SH-SY5Y (cell line): Measurements from ENCODE around the gene LSAMP.

Experiments
- GATA2 ChIP-seq: IDR thresholded peaks from 2 replicates; pipeline ENCODE4 v1.6.1; 2011; ENCODE audit warnings: mild to moderate bottlenecking, low read depth, low read length
- GATA3 ChIP-seq: IDR thresholded peaks from 2 replicates; pipeline ENCODE4 v1.6.1; 2011; ENCODE audit warnings: low read depth, mild to moderate bottlenecking, low read length, moderate library complexity

DNA sequence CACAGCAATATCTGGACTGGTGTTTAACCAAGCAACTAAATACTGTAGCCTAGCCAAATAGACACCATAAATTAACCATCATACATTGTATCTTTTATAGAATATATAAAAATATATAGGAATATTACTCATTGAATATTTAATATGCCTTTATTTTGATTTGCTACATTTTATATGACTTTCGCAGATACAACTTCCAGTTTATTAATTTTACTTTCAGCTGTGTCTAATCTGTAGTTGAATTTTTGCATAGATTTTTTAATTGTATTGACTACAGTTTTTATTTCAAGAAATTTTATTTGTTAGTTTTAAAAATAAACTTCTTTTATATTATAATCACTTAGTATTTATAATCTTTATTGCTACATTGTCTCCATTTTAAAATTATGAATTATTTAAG lies 299.7 kb downstream of the LSAMP start:
- no peak for TF ChIP-seq GATA2
- no peak for TF ChIP-seq GATA3
